HEK293 (cell line): Measurements from ENCODE around the gene PDE8B.

Source experiments
- RBAK ChIP-seq: fragments of 450-650 bp; formaldehyde crosslinking; IDR thresholded peaks from 2 replicates; pipeline ENCODE4 v1.5.1; 2016; ENCODE audit warnings: missing biosample characterization, missing genetic modification characterization
- SP7 ChIP-seq: fragments of 450-650 bp; formaldehyde crosslinking; IDR thresholded peaks from 2 replicates; pipeline ENCODE4 v1.5.1; 2016; ENCODE audit warnings: missing biosample characterization, missing genetic modification characterization
- ZNF10 ChIP-seq: fragments of 450-650 bp; formaldehyde crosslinking; IDR thresholded peaks from 2 replicates; pipeline ENCODE4 v1.5.1; 2017; ENCODE audit warnings: missing biosample characterization, missing genetic modification characterization
- ZNF175 ChIP-seq: fragments of 450-650 bp; formaldehyde crosslinking; IDR thresholded peaks from 2 replicates; pipeline ENCODE4 v1.5.1; 2016; ENCODE audit warnings: missing biosample characterization, missing genetic modification characterization
- ZNF184 ChIP-seq: fragments of 450-650 bp; IDR thresholded peaks from 2 replicates; pipeline ENCODE4 v1.5.1; 2018; ENCODE audit warnings: missing biosample characterization, mild to moderate bottlenecking, missing genetic modification characterization
- ZNF24 ChIP-seq: fragments of 450-650 bp; formaldehyde crosslinking; IDR thresholded peaks from 2 replicates; pipeline ENCODE4 v1.5.1; 2016; ENCODE audit warnings: missing biosample characterization, missing genetic modification characterization
- ZNF585B ChIP-seq: fragments of 450-650 bp; formaldehyde crosslinking; IDR thresholded peaks from 2 replicates; pipeline ENCODE4 v1.5.1; 2016; ENCODE audit warnings: missing biosample characterization, missing genetic modification characterization
- ZNF747 ChIP-seq: fragments of 450-650 bp; formaldehyde crosslinking; IDR thresholded peaks from 2 replicates; pipeline ENCODE4 v1.5.1; 2016; ENCODE audit warnings: missing biosample characterization, missing genetic modification characterization
- ZNF76 ChIP-seq: fragments of 450-650 bp; formaldehyde crosslinking; IDR thresholded peaks from 2 replicates; pipeline ENCODE4; 2016; ENCODE audit warnings: low read depth, missing biosample characterization, missing genetic modification characterization, borderline replicate concordance
- ZNF792 ChIP-seq: fragments of 450-650 bp; formaldehyde crosslinking; IDR thresholded peaks from 2 replicates; pipeline ENCODE4 v1.5.1; 2016; ENCODE audit warnings: missing biosample characterization, missing genetic modification characterization
- TF ChIP-seq, protein P1 (sequence below): fragments of 450-650 bp; formaldehyde crosslinking; IDR thresholded peaks from 2 replicates; pipeline ENCODE4 v1.5.1; 2016; ENCODE audit warnings: missing biosample characterization, missing genetic modification characterization
- TF ChIP-seq, protein P2 (sequence below): fragments of 450-650 bp; formaldehyde crosslinking; IDR thresholded peaks from 2 replicates; pipeline ENCODE4 v1.5.1; 2016; ENCODE audit warnings: missing biosample characterization, missing genetic modification characterization

- no peak for TF ChIP-seq ZNF747
- TF ChIP-seq, protein P1, sequence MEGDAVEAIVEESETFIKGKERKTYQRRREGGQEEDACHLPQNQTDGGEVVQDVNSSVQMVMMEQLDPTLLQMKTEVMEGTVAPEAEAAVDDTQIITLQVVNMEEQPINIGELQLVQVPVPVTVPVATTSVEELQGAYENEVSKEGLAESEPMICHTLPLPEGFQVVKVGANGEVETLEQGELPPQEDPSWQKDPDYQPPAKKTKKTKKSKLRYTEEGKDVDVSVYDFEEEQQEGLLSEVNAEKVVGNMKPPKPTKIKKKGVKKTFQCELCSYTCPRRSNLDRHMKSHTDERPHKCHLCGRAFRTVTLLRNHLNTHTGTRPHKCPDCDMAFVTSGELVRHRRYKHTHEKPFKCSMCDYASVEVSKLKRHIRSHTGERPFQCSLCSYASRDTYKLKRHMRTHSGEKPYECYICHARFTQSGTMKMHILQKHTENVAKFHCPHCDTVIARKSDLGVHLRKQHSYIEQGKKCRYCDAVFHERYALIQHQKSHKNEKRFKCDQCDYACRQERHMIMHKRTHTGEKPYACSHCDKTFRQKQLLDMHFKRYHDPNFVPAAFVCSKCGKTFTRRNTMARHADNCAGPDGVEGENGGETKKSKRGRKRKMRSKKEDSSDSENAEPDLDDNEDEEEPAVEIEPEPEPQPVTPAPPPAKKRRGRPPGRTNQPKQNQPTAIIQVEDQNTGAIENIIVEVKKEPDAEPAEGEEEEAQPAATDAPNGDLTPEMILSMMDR (tag by site-specific recombination): no peak
- no peak for TF ChIP-seq ZNF585B (tag by site-specific recombination)
- no peak for TF ChIP-seq ZNF10
- TF ChIP-seq, protein P2, sequence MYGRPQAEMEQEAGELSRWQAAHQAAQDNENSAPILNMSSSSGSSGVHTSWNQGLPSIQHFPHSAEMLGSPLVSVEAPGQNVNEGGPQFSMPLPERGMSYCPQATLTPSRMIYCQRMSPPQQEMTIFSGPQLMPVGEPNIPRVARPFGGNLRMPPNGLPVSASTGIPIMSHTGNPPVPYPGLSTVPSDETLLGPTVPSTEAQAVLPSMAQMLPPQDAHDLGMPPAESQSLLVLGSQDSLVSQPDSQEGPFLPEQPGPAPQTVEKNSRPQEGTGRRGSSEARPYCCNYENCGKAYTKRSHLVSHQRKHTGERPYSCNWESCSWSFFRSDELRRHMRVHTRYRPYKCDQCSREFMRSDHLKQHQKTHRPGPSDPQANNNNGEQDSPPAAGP (tag by site-specific recombination): no peak
- no peak for TF ChIP-seq ZNF175
- no peak for TF ChIP-seq ZNF24 (tag by site-specific recombination)
- no peak for TF ChIP-seq ZNF792 (tag by site-specific recombination)
- no peak for TF ChIP-seq RBAK (tag by site-specific recombination)
- no peak for TF ChIP-seq SP7 (tag by site-specific recombination)
- TF ChIP-seq ZNF76 (tag by site-specific recombination): no peak
- TF ChIP-seq ZNF184 (tag by site-specific recombination): no peak
Observed at GRCh38 chr5:77181596-77182304, 28.7 kb upstream of the PDE8B start.
